ENCODE results near the gene CACNA2D3. TPM values are rescaled to one million over a fixed set of nuclear protein-coding genes. Genes with fewer than 3 reads are reported as not detected.

The CACNA2D3 gene
- total RNA-seq, 1 donor from 2014 or later = 3.6 TPM

DNA sequence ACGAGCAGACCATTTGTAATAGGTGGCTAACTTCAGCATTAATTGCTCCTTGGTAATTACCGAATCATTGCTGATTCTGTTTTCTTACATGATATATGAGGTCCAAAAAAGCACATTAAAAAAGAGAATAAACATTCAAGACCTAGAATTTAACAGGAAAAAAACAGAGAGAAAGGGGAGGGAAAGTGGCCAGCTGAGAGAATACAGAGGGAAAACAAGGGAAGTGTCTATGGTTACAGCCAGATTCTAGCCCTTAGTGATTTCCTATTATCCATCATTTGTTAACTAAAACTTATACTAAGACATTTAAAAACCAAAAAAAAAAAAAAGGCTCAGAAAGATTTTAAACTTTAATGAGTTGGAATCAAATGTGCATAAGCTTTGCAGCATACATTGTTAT is 636.8 kb downstream of the CACNA2D3 start:
- H3K9me3 ChIP-seq = no peaks in the 10 kb centered on the region
- DNase-seq = no peak
- no peaks in the 10 kb centered on the region for H3K36me3 ChIP-seq
- H3K4me3 ChIP-seq = no peak overlapping the region
- no peak overlapping the region for H3K27ac ChIP-seq
- no peaks in the 10 kb centered on the region for H3K27me3 ChIP-seq (ENCODE audit: low read depth)
- no peak for ATAC-seq
- H3K4me1 ChIP-seq = no peaks in the 10 kb centered on the region
- TF ChIP-seq, protein P1, sequence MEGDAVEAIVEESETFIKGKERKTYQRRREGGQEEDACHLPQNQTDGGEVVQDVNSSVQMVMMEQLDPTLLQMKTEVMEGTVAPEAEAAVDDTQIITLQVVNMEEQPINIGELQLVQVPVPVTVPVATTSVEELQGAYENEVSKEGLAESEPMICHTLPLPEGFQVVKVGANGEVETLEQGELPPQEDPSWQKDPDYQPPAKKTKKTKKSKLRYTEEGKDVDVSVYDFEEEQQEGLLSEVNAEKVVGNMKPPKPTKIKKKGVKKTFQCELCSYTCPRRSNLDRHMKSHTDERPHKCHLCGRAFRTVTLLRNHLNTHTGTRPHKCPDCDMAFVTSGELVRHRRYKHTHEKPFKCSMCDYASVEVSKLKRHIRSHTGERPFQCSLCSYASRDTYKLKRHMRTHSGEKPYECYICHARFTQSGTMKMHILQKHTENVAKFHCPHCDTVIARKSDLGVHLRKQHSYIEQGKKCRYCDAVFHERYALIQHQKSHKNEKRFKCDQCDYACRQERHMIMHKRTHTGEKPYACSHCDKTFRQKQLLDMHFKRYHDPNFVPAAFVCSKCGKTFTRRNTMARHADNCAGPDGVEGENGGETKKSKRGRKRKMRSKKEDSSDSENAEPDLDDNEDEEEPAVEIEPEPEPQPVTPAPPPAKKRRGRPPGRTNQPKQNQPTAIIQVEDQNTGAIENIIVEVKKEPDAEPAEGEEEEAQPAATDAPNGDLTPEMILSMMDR (IDR thresholded peaks at IDR 0.05) = no peak
- intact Hi-C loops (cut with DNase I) = no loop called here

DNA sequence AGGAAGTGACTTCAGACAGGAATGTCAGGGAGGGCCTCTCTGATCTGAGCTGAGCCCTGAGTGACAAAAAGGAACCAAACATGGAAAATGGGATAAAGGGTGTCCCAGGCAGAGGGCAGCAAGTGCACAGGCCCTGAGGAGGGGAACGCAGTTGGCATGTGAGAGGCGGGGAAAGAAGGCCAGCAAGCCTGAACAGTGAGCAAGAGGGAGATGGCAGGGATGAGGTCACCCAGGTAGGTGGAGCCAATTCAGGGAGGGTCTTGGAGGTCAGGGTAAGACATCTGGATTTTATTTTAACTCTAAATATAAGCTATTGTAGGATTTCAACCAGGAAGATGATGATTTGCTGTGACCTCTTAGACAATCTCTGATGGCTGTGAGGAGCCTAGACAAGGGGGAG is 637.8 kb downstream of the CACNA2D3 start:
- Histone ChIP-seq H3K9me3 (no peaks in the 10 kb centered on the region), H3K4me1 (no peaks in the 10 kb centered on the region), H3K27ac (no peak overlapping the region), H3K36me3 (no peaks in the 10 kb centered on the region), H3K4me3 (no peak overlapping the region), H3K27me3 (ENCODE audit: low read depth) (no peaks in the 10 kb centered on the region)
- DNase-seq = no peak
- TF ChIP-seq, protein P1 (IDR thresholded peaks at IDR 0.05) = no peak
- intact Hi-C loops (cut with DNase I) = no loop called here
- ATAC-seq = no peak

DNA sequence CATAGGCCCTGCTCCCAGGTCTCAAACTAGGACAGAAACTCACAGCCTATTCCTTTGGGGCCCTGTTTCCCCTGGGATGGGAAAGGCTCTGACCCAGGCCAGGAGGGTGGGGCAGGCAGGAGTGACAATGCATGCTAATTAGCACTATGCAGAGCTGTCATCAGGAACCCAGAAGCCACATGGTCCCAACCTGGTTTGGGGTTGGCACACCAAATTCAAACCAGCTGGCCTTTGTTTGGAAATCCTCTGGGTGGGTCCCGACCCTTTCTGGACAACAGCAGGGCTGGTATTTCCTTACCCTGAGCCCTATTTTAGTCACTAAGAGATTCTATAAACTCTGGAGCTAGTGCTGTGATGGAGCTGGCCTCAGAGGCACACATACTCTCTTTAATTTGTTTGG is 639.3 kb downstream of the CACNA2D3 start:
- Histone ChIP-seq H3K9me3 (no peaks in the 10 kb centered on the region), H3K27ac (no peak overlapping the region), H3K27me3 (ENCODE audit: low read depth) (no peaks in the 10 kb centered on the region), H3K4me3 (no peak overlapping the region), H3K36me3 (no peaks in the 10 kb centered on the region), H3K4me1 (no peaks in the 10 kb centered on the region)
- TF ChIP-seq, protein P1 (IDR thresholded peaks at IDR 0.05) = no peak
- intact Hi-C loops (cut with DNase I) = no loop called here
- DNase-seq (no peak), ATAC-seq (no peak)

DNA sequence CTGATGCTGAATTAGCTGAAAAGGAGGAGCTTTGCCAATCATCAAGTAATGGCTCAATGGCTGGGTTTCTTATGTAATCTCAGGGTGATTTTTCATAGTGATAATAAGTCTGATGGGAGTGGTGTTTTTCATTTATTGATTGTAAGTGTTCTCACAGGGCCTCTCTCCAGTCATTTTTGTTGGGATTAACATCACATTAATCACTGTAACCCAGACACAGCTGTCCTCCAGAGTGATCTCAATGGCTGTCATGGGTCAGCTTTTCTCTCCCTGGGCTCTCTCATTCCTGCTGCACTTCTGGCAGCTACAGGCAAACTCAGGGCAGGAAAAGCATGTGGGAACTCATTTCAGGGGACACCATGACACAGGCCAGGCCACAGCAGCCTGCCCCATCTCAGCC is 642.6 kb downstream of the CACNA2D3 start:
- TF ChIP-seq, protein P1 (IDR thresholded peaks at IDR 0.05) = no peak
- no peak for DNase-seq
- Histone ChIP-seq H3K36me3 (no peaks in the 10 kb centered on the region), H3K27ac (no peak overlapping the region), H3K4me3 (no peak overlapping the region), H3K4me1 (no peaks in the 10 kb centered on the region), H3K9me3 (no peaks in the 10 kb centered on the region), H3K27me3 (ENCODE audit: low read depth) (no peaks in the 10 kb centered on the region)
- intact Hi-C loops (cut with DNase I) = no loop called here
- ATAC-seq = no peak

DNA sequence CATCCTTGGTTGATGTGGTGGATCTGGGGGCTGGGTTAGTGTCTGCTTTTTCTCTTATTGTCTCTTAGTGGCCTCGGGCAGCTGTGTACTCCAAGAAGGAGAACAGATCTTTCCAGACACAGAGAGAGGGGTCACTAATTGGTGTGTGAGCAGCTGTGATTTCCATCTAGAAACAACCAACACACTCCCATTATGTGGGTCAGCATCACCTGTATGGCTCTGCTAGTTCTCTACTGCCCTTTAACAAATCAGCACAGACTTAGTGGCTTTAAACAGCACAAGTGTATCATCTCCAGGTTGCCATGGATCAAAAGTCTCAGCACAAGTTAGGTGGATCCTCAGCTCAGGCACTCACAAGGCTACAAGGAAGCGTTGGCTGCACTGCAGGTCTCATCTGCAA is 648.7 kb downstream of the CACNA2D3 start:
- intact Hi-C loops (cut with DNase I) = no loop called here
- TF ChIP-seq, protein P1 (IDR thresholded peaks at IDR 0.05) = no peak
- Histone ChIP-seq H3K9me3 (no peaks in the 10 kb centered on the region), H3K36me3 (no peaks in the 10 kb centered on the region), H3K4me3 (no peak overlapping the region), H3K27me3 (ENCODE audit: low read depth) (no peaks in the 10 kb centered on the region), H3K4me1 (no peaks in the 10 kb centered on the region), H3K27ac (no peak overlapping the region)
- ATAC-seq = no peak
- no peak for DNase-seq

DNA sequence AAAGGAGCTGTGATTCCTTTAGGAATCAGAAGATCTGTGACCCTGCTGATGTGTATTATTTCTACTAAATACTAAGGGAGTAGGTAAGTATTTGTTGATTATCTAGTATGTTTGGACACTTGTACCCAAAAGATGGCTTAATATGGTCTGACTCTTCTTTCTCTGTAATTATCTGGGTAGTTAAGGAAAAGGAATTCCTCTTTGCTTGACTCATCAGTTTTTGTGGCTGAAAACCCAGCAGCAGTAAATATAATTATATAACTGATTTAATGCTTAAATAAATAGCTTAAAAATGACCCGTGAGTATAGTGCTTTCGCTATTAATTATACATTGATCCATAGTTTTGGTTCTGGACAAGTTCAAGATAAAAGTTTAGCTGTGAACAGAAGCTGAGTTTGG is 649.7 kb downstream of the CACNA2D3 start:
- Histone ChIP-seq H3K4me3 (no peak overlapping the region), H3K27me3 (ENCODE audit: low read depth) (no peaks in the 10 kb centered on the region), H3K4me1 (no peaks in the 10 kb centered on the region), H3K9me3 (no peaks in the 10 kb centered on the region), H3K36me3 (no peaks in the 10 kb centered on the region), H3K27ac (no peak overlapping the region)
- no peak for ATAC-seq
- no peak for DNase-seq
- TF ChIP-seq, protein P1 (IDR thresholded peaks at IDR 0.05) = no peak
- intact Hi-C loops (cut with DNase I) = no loop called here
